H9 (cell line): ENCODE measurements around the gene NUMBL. TPM values are rescaled to one million over a fixed set of nuclear protein-coding genes. Genes with fewer than 3 reads are reported as not detected.

Experiments used
- DNase-seq: peaks from one replicate; pipeline ENCODE4 v3.0.0-alpha.2; 2017
- H2AFZ ChIP-seq: one replicate; pipeline ENCODE4 v1.6.1; 2013; ENCODE audit warnings: mild to moderate bottlenecking, low read length, control low read depth, moderate library complexity
- H2AK5ac ChIP-seq: 2 replicates; pipeline ENCODE4 v1.6.1; 2013; ENCODE audit warnings: low read length, control low read depth, mixed read lengths; ENCODE audit not compliant: insufficient read length
- H2BK120ac ChIP-seq: one replicate; pipeline ENCODE4 v1.6.1; 2013; ENCODE audit warnings: low read depth, mild to moderate bottlenecking, low read length, control low read depth, inconsistent platforms; ENCODE audit not compliant: poor library complexity, severe bottlenecking
- H2BK12ac ChIP-seq: 2 replicates; pipeline ENCODE4 v1.6.1; 2013; ENCODE audit warnings: low read length, control low read depth, mixed read lengths, low read depth; ENCODE audit not compliant: insufficient read length
- H2BK15ac ChIP-seq: 2 replicates; pipeline ENCODE4 v1.6.1; 2013; ENCODE audit warnings: low read depth, low read length, control low read depth
- H2BK20ac ChIP-seq: one replicate; pipeline ENCODE4 v1.6.1; 2013; ENCODE audit warnings: low read depth, mild to moderate bottlenecking, low read length, control low read depth, inconsistent platforms; ENCODE audit not compliant: poor library complexity, severe bottlenecking
- H2BK5ac ChIP-seq: 2 replicates; pipeline ENCODE4 v1.6.1; 2013; ENCODE audit warnings: low read length, control low read depth, mixed read lengths; ENCODE audit not compliant: insufficient read length
- H3K14ac ChIP-seq: 2 replicates; pipeline ENCODE4 v1.6.1; 2013; ENCODE audit warnings: low read length, control low read depth; ENCODE audit not compliant: insufficient read depth
- H3K18ac ChIP-seq: 2 replicates; pipeline ENCODE4 v1.6.1; 2013; ENCODE audit warnings: low read depth, mild to moderate bottlenecking, mixed read lengths, low read length, control low read depth; ENCODE audit not compliant: insufficient read length
- H3K23ac ChIP-seq: 2 replicates; pipeline ENCODE4 v1.6.1; 2013; ENCODE audit warnings: low read length, control low read depth, mixed read lengths, low read depth; ENCODE audit not compliant: insufficient read length
- H3K23me2 ChIP-seq: 2 replicates; pipeline ENCODE4 v1.6.1; 2013; ENCODE audit warnings: low read depth, mild to moderate bottlenecking, mixed read lengths, low read length, control low read depth; ENCODE audit not compliant: insufficient read length, poor library complexity, severe bottlenecking
- H3K27ac ChIP-seq: 2 replicates; pipeline ENCODE4 v1.5.1; 2013; ENCODE audit warnings: low read length, control low read depth, mixed read lengths, low read depth; ENCODE audit not compliant: insufficient read length
- H3K27me3 ChIP-seq: 2 replicates; pipeline ENCODE4 v1.6.1; 2013; ENCODE audit warnings: low read length, control low read depth, inconsistent platforms; ENCODE audit not compliant: insufficient read depth
- H3K4ac ChIP-seq: 2 replicates; pipeline ENCODE4 v1.6.1; 2013; ENCODE audit warnings: low read depth, mild to moderate bottlenecking, control low read depth, inconsistent platforms, low read length, moderate library complexity
- H3K4me1 ChIP-seq: 2 replicates; pipeline ENCODE4 v1.6.1; 2013; ENCODE audit warnings: low read length, control low read depth, inconsistent platforms; ENCODE audit not compliant: insufficient read depth
- H3K4me2 ChIP-seq: 2 replicates; pipeline ENCODE4 v1.6.1; 2013; ENCODE audit warnings: low read length, control low read depth, mixed read lengths; ENCODE audit not compliant: insufficient read length, insufficient read depth
- H3K56ac ChIP-seq: 2 replicates; pipeline ENCODE4 v1.6.1; 2013; ENCODE audit warnings: low read depth, mild to moderate bottlenecking, mixed read lengths, low read length, control low read depth; ENCODE audit not compliant: insufficient read length
- H3K79me1 ChIP-seq: 2 replicates; pipeline ENCODE4 v1.6.1; 2013; ENCODE audit warnings: low read depth, mild to moderate bottlenecking, moderate library complexity, low read length, control low read depth, inconsistent platforms; ENCODE audit not compliant: insufficient read depth, poor library complexity, severe bottlenecking
- H3K79me2 ChIP-seq: 2 replicates; pipeline ENCODE4 v1.6.1; 2013; ENCODE audit warnings: low read length, control low read depth, inconsistent platforms; ENCODE audit not compliant: insufficient read depth
- H3K9ac ChIP-seq: 2 replicates; pipeline ENCODE4 v1.6.1; 2013; ENCODE audit warnings: low read length, control low read depth, mixed read lengths; ENCODE audit not compliant: insufficient read length; ENCODE audit errors: extremely low read depth
- H3K9me3 ChIP-seq: one replicate; pipeline ENCODE4 v1.6.1; 2013; ENCODE audit warnings: low read depth, low read length, inconsistent platforms; ENCODE audit not compliant: control insufficient read depth
- H3T11ph ChIP-seq: one replicate; pipeline ENCODE4 v1.6.1; 2013; ENCODE audit warnings: mild to moderate bottlenecking, low read length, control low read depth, inconsistent platforms
- H4K20me1 ChIP-seq: one replicate; pipeline ENCODE4 v1.6.1; 2013; ENCODE audit not compliant: control insufficient read depth, insufficient read length, insufficient read depth
- H4K5ac ChIP-seq: 2 replicates; pipeline ENCODE4 v1.6.1; 2013; ENCODE audit warnings: low read depth, mild to moderate bottlenecking, mixed read lengths, low read length, control low read depth; ENCODE audit not compliant: insufficient read length
- H4K8ac ChIP-seq: replicated peaks from 2 replicates; pipeline ENCODE4 v1.6.1; 2013; ENCODE audit warnings: low read length, control low read depth, mixed read lengths, low read depth; ENCODE audit not compliant: insufficient read length
- H4K91ac ChIP-seq: 2 replicates; pipeline ENCODE4 v1.6.1; 2013; ENCODE audit warnings: low read depth, mild to moderate bottlenecking, moderate library complexity, mixed read lengths, low read length, control low read depth; ENCODE audit not compliant: insufficient read length
- H3K27ac Mint-ChIP-seq, 3 experiments: 2 replicates in 2 of 3; 3 replicates in 1 of 3; pipeline ENCODE4 v1.8.0; 2020 to 2021; ENCODE audit warnings: mixed read lengths in 3 of 3, mild to moderate bottlenecking in 1 of 3, moderate library complexity in 1 of 3
- H3K27me3 Mint-ChIP-seq: 2 replicates; pipeline ENCODE4 v1.8.0; 2021; ENCODE audit warnings: low read depth, mild to moderate bottlenecking, moderate library complexity, mixed read lengths
- H3K36me3 Mint-ChIP-seq, 3 experiments: 2 replicates in 2 of 3; 3 replicates in 1 of 3; pipeline ENCODE4 v1.8.0; 2020 to 2021; ENCODE audit warnings: low read depth in 3 of 3, mixed read lengths in 3 of 3; ENCODE audit not compliant: insufficient read depth in 1 of 3
- H3K4me1 Mint-ChIP-seq, 2 experiments: 2 replicates each; pipeline ENCODE4 v1.8.0; 2020; ENCODE audit warnings: mixed read lengths in 2 of 2
- H3K4me3 Mint-ChIP-seq, 2 experiments: 2 replicates in 1 of 2; 3 replicates in 1 of 2; pipeline ENCODE4 v1.8.0; 2020 to 2021; ENCODE audit warnings: mild to moderate bottlenecking in 2 of 2, mixed read lengths in 2 of 2, moderate library complexity in 1 of 2
- H3K9me3 Mint-ChIP-seq, 2 experiments: 2 replicates in 1 of 2; 3 replicates in 1 of 2; pipeline ENCODE4 v1.8.0; 2020; ENCODE audit warnings: mild to moderate bottlenecking in 2 of 2, mixed read lengths in 2 of 2, moderate library complexity in 1 of 2
- CTCF ChIP-seq: fragments of 200-600 bp; sonication (generic); conservative IDR thresholded peaks from 3 replicates; pipeline ENCODE4 v1.8.0; 2021; ENCODE audit warnings: antibody characterized with exemption, mild to moderate bottlenecking
- WGBS: extraction: QIAGEN DNeasy Blood & Tissue Kit; methylation state at CpG from one replicate; pipeline ENCODE4 v1.1.7; 2013; ENCODE audit warnings: missing lambda C conversion rate, low lambda C conversion rate, mixed read lengths; ENCODE audit not compliant: insufficient read length; ENCODE audit errors: extremely low coverage; 5-methylcytosine and 5-hydroxymethylcytosine counted together
- total RNA-seq: library from RNA; stranded (reverse); gene quantifications from 2 replicates; pipeline ENCODE4 v1.2.1, GENCODE V29; 2021

The NUMBL gene
- total RNA-seq, 1 experiment from 2014 or later, result 34.5 TPM

GRCh38 chr19:40667602-40668001 lies 22.8 kb downstream of the NUMBL start:
- Histone ChIP-seq H3K9me3 (no peaks in the 10 kb centered on the region), H3K79me2 (no peaks in the 10 kb centered on the region), H3K27me3 (no peaks in the 10 kb centered on the region), H3K27ac (no peak overlapping the region), H2AK5ac (no peak overlapping the region), H3K23me2 (no peaks in the 10 kb centered on the region), H3K4me1 (no peaks in the 10 kb centered on the region), H3K9ac (no peak overlapping the region), H3T11ph (no peak overlapping the region), H3K18ac (no peak overlapping the region), H4K20me1 (no peaks in the 10 kb centered on the region), H2BK20ac (no peak overlapping the region), H3K79me1 (no peaks in the 10 kb centered on the region), H2BK120ac (no peak overlapping the region), H2AFZ (no peak overlapping the region), H4K8ac (no peak overlapping the region), H4K5ac (no peak overlapping the region), H3K4me2 (no peak overlapping the region), H2BK15ac (no peak overlapping the region), H3K56ac (no peak overlapping the region), H2BK5ac (no peak overlapping the region), H4K91ac (no peak overlapping the region), H3K4ac (no peak overlapping the region), H3K23ac (no peak overlapping the region), H3K14ac (no peak overlapping the region), H2BK12ac (no peak overlapping the region)
- TF ChIP-seq CTCF, result no peak
- no CpG with 5 or more reads among the region's 14 CpGs for WGBS
- Mint-ChIP-seq H3K36me3 (peaks cover 19 to 36% (median 33%) of the 10 kb centered on the region in 3 experiments; a peak in 6 of 7 replicates), H3K27ac (no peak overlapping the region), H3K4me1 (peaks cover 5 to 8% of the 10 kb centered on the region in 2 experiments), H3K27me3 (peaks cover 13% of the 10 kb centered on the region), H3K9me3 (no peaks in the 10 kb centered on the region), H3K4me3 (no peak overlapping the region)
- DNase-seq, result no peak
